IMR-90 (cell line): ENCODE data around the gene PCDHGA8. TPM values are rescaled to one million over a fixed set of nuclear protein-coding genes. Genes with fewer than 3 reads are reported as not detected.

Experiments used
- ATAC-seq: fragments of 200-7000 bp; cut with Tn5 transposase; 2 replicates; pipeline ENCODE4 v1.9.1; 2020; ENCODE audit warnings: low read depth, mild to moderate bottlenecking, moderate library complexity
- BruUV-seq: library from RNA; stranded (reverse); fragments of 400-500 nt; replicated peaks from 2 replicates; lab custom pipeline; 2021; lab: Mats Ljungman, UMichigan
- CTCF ChIA-PET: fragments of 300-600 bp; formaldehyde crosslinking; extraction: SDS; loops from one replicate; lab custom pipeline; 2021; ENCODE audit warnings: antibody characterized with exemption; lab: Yijun Ruan, JAX
- POLR2A ChIA-PET: fragments of 300-600 bp; sonication (Branson Sonifier 250); formaldehyde crosslinking; loops from one replicate; lab custom pipeline; 2022; ENCODE audit warnings: antibody characterized with exemption; ENCODE audit not compliant: unreplicated experiment; lab: Charles Lee
- DNase-seq: peaks from one replicate; pipeline ENCODE4 v3.0.0; 2013
- H2AFZ ChIP-seq: replicated peaks from 2 replicates; pipeline ENCODE3; 2013; ENCODE audit warnings: low read length, mild to moderate bottlenecking; ENCODE audit not compliant: poor library complexity
- H2AK5ac ChIP-seq: 2 replicates; pipeline ENCODE4 v1.6.1; 2013; ENCODE audit warnings: low read depth, low read length, inconsistent platforms
- H2AK9ac ChIP-seq: replicated peaks from 2 replicates; pipeline ENCODE3; 2013; ENCODE audit warnings: mild to moderate bottlenecking, low read depth, low read length, moderate library complexity; ENCODE audit not compliant: poor library complexity
- H2BK120ac ChIP-seq: 2 replicates; pipeline ENCODE4 v1.6.1; 2013; ENCODE audit warnings: low read depth, low read length, inconsistent platforms
- H2BK15ac ChIP-seq: 3 replicates; pipeline ENCODE4 v1.6.1; 2013; ENCODE audit warnings: low read depth, low read length, inconsistent platforms
- H2BK20ac ChIP-seq: 2 replicates; pipeline ENCODE4 v1.6.1; 2013; ENCODE audit warnings: low read depth, mild to moderate bottlenecking, inconsistent platforms, low read length, moderate library complexity
- H2BK5ac ChIP-seq: 2 replicates; pipeline ENCODE4 v1.6.1; 2013; ENCODE audit warnings: mild to moderate bottlenecking, low read depth, low read length, inconsistent platforms; ENCODE audit not compliant: poor library complexity, severe bottlenecking
- H3K14ac ChIP-seq: replicated peaks from 2 replicates; pipeline ENCODE4 v1.6.1; 2013; ENCODE audit warnings: low read depth, low read length, inconsistent platforms
- H3K18ac ChIP-seq: 2 replicates; pipeline ENCODE4 v1.6.1; 2013; ENCODE audit warnings: low read depth, low read length, control low read depth
- H3K23ac ChIP-seq: 2 replicates; pipeline ENCODE4 v1.6.1; 2013; ENCODE audit warnings: low read depth, low read length, inconsistent platforms
- H3K27ac ChIP-seq: 2 replicates; pipeline ENCODE4 v1.5.1; 2013; ENCODE audit warnings: mild to moderate bottlenecking, control low read depth, low read length; ENCODE audit not compliant: insufficient read depth
- H3K27me3 ChIP-seq: 2 replicates; pipeline ENCODE4 v1.6.1; 2013; ENCODE audit warnings: low read length; ENCODE audit not compliant: control insufficient read depth, insufficient read depth
- H3K36me3 ChIP-seq: 2 replicates; pipeline ENCODE4 v1.6.1; 2013; ENCODE audit warnings: low read length, mixed read lengths; ENCODE audit not compliant: control insufficient read depth, insufficient read depth
- H3K4ac ChIP-seq: 2 replicates; pipeline ENCODE4 v1.6.1; 2013; ENCODE audit warnings: low read depth, low read length, inconsistent platforms
- H3K4me1 ChIP-seq: 2 replicates; pipeline ENCODE4 v1.6.1; 2013; ENCODE audit warnings: low read length, mixed read lengths; ENCODE audit not compliant: control insufficient read depth, insufficient read depth
- H3K4me2 ChIP-seq: 2 replicates; pipeline ENCODE4 v1.6.1; 2013; ENCODE audit warnings: low read depth, mild to moderate bottlenecking, control low read depth, low read length, moderate library complexity
- H3K4me3 ChIP-seq: 2 replicates; pipeline ENCODE4 v1.5.1; 2013; ENCODE audit warnings: low read depth, mild to moderate bottlenecking, control low read depth, low read length, moderate library complexity; ENCODE audit not compliant: insufficient read depth
- H3K56ac ChIP-seq: 2 replicates; pipeline ENCODE4 v1.6.1; 2013; ENCODE audit warnings: low read length, inconsistent platforms; ENCODE audit not compliant: insufficient read depth; ENCODE audit errors: extremely low read depth
- H3K79me1 ChIP-seq, 2 experiments: 2 replicates each; pipeline ENCODE4 v1.6.1; 2013; ENCODE audit warnings: low read length in 2 of 2, inconsistent platforms in 1 of 2, low read depth in 1 of 2
- H3K9ac ChIP-seq: 2 replicates; pipeline ENCODE4 v1.6.1; 2013; ENCODE audit warnings: low read depth, low read length, control low read depth
- H3K9me1 ChIP-seq: 2 replicates; pipeline ENCODE4 v1.6.1; 2013; ENCODE audit warnings: low read length, inconsistent platforms; ENCODE audit not compliant: insufficient read depth
- H3K9me3 ChIP-seq: 2 replicates; pipeline ENCODE4 v1.6.1; 2013; ENCODE audit warnings: low read length; ENCODE audit not compliant: control insufficient read depth, insufficient read depth
- H4K20me1 ChIP-seq: 2 replicates; pipeline ENCODE4 v1.6.1; 2013; ENCODE audit warnings: low read length, inconsistent platforms; ENCODE audit not compliant: insufficient read depth
- H4K5ac ChIP-seq: 2 replicates; pipeline ENCODE4 v1.6.1; 2013; ENCODE audit warnings: mild to moderate bottlenecking, low read depth, low read length, control low read depth
- H4K8ac ChIP-seq, 2 experiments: 2 replicates each; pipeline ENCODE4 v1.6.1; 2013; ENCODE audit warnings: low read depth in 2 of 2, low read length in 2 of 2, control low read depth in 1 of 2, inconsistent platforms in 1 of 2
- H4K91ac ChIP-seq: 2 replicates; pipeline ENCODE4 v1.6.1; 2013; ENCODE audit warnings: low read depth, low read length, inconsistent platforms; ENCODE audit not compliant: insufficient read depth
- BHLHE40 ChIP-seq: fragments of 150-350 bp; IDR thresholded peaks from 2 replicates; pipeline ENCODE4 v1.6.1; 2016; ENCODE audit warnings: mild to moderate bottlenecking, low read depth, low read length
- CEBPB ChIP-seq: IDR thresholded peaks from 2 replicates; pipeline ENCODE4 v1.6.1; 2012; ENCODE audit warnings: low read depth, low read length, improper control_type of control experiment
- CHD1 ChIP-seq: IDR thresholded peaks from 2 replicates; pipeline ENCODE4 v1.6.1; 2012; ENCODE audit warnings: low read depth, low read length, improper control_type of control experiment
- FOS ChIP-seq: fragments of 150-350 bp; IDR thresholded peaks from 2 replicates; pipeline ENCODE4 v1.6.1; 2016; ENCODE audit warnings: low read depth, low read length
- MAFK ChIP-seq: IDR thresholded peaks from 2 replicates; pipeline ENCODE4 v1.6.1; 2012; ENCODE audit warnings: low read depth, low read length, improper control_type of control experiment
- MAZ ChIP-seq: IDR thresholded peaks from 2 replicates; pipeline ENCODE4 v1.6.1; 2012; ENCODE audit warnings: low read depth, mild to moderate bottlenecking, low read length, improper control_type of control experiment, moderate library complexity, borderline replicate concordance
- MXI1 ChIP-seq: IDR thresholded peaks from 2 replicates; pipeline ENCODE4 v1.6.1; 2012; ENCODE audit warnings: low read depth, mild to moderate bottlenecking, low read length, moderate library complexity, borderline replicate concordance
- NFE2L2 ChIP-seq: fragments of 150-350 bp; IDR thresholded peaks from 2 replicates; pipeline ENCODE4 v1.6.1; 2016; ENCODE audit warnings: low read depth, mild to moderate bottlenecking, low read length
- POLR2A ChIP-seq: IDR thresholded peaks from 2 replicates; pipeline ENCODE4 v1.6.1; 2012; ENCODE audit warnings: mild to moderate bottlenecking, low read depth, low read length
- RAD21 ChIP-seq: IDR thresholded peaks from 2 replicates; pipeline ENCODE4 v1.6.1; 2012; ENCODE audit warnings: low read length, improper control_type of control experiment
- RFX5 ChIP-seq: IDR thresholded peaks from 2 replicates; pipeline ENCODE4 v1.8.0; 2012; ENCODE audit warnings: low read depth, mild to moderate bottlenecking, low read length, moderate library complexity
- SMC3 ChIP-seq: fragments of 150-350 bp; IDR thresholded peaks from 2 replicates; pipeline ENCODE4 v1.6.1; 2016; ENCODE audit warnings: low read depth, mild to moderate bottlenecking, antibody characterized with exemption, low read length, moderate library complexity
- WGBS, 2 experiments: methylation state at CpG; one replicate each; pipeline versions ENCODE4 v1.1.5 to v1.1.7; 2013; ENCODE audit warnings: missing lambda C conversion rate in 2 of 2; ENCODE audit not compliant: insufficient read length in 1 of 2; ENCODE audit errors: extremely low coverage in 2 of 2; 5-methylcytosine and 5-hydroxymethylcytosine counted together
- dilution Hi-C: fragments of 300-500 bp; cut with HindIII; formaldehyde crosslinking; loops from one replicate; pipeline ENCODE4 v1.14.3; 2018; ENCODE audit warnings: low sequenced_read_pairs; ENCODE audit not compliant: unreplicated experiment
- in situ Hi-C: fragments of 300-500 bp; cut with MboI; formaldehyde crosslinking; loops from 3 replicates; pipeline ENCODE4 v1.14.3; 2019; ENCODE audit warnings: low sequenced_read_pairs, inconsistent platforms, mixed read lengths
- intact Hi-C: fragments of 100-400 bp; cut with micrococcal nuclease; formaldehyde crosslinking; loops from 2 replicates; pipeline ENCODE4 v1.10.0; 2022
- polyA plus RNA-seq, 3 experiments: library from polyadenylated mRNA; depleted of rRNA; stranded (reverse); fragments of >200 nt; gene quantifications; 2 replicates each; pipeline ENCODE4 v1.2.3, GENCODE V29; 2012; ENCODE audit warnings: low replicate concordance in 1 of 3
- total RNA-seq: library from RNA; depleted of rRNA; stranded (reverse); fragments of >200 nt; gene quantifications from 2 replicates; pipeline ENCODE4 v1.2.3, GENCODE V29; 2012
- TF ChIP-seq, protein P1 (sequence below): fragments of 150-350 bp; IDR thresholded peaks from 2 replicates; pipeline ENCODE4 v1.6.1; 2017; ENCODE audit warnings: mild to moderate bottlenecking, antibody characterized with exemption, low read length, low read depth
- TF ChIP-seq, protein P2 (sequence below): conservative IDR thresholded peaks from 2 replicates; pipeline ENCODE4 v1.5.1; 2012; ENCODE audit warnings: mild to moderate bottlenecking, low read depth, low read length, improper control_type of control experiment

The PCDHGA8 gene
- total and polyA plus RNA-seq, 2 of the 4 experiments (the other 2 are of a cell fraction): 0.89 to 2.0 TPM

DNA sequence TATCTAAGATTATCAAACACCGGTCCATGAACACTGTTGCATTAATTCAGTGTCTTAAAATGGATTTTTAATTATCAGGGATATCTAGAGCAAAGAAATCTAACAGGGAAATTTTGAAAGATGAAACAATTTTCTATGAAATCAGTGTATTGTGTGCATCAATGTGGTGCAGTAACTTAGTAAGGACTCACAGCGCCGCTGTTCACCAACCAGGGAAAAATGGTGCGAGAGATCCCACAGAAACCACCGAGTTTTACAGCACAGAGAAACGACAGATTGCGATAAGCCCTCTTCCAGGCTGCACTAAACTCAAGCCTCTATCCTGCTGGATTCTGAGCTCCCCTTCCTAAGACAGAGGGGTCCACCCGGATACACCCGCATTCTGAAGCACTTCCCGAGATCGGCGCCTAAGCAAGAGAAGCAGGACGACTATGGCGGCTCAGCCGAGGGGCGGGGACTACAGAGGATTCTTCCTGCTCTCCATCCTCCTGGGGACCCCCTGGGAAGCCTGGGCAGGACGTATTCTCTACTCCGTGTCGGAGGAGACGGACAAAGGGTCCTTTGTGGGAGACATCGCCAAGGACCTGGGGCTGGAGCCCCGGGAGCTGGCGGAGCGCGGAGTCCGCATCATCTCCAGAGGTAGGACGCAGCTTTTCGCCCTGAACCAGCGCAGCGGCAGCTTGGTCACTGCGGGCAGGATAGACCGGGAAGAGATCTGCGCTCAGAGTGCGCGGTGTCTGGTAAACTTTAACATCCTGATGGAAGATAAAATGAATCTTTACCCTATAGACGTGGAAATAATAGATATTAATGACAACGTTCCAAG, 9.8 kb upstream of the PCDHGA8 start, which contains the start of gene PCDHGA7 (continued):
- TF ChIP-seq SMC3 (no peak), BHLHE40 (no peak), CEBPB (no peak)

DNA sequence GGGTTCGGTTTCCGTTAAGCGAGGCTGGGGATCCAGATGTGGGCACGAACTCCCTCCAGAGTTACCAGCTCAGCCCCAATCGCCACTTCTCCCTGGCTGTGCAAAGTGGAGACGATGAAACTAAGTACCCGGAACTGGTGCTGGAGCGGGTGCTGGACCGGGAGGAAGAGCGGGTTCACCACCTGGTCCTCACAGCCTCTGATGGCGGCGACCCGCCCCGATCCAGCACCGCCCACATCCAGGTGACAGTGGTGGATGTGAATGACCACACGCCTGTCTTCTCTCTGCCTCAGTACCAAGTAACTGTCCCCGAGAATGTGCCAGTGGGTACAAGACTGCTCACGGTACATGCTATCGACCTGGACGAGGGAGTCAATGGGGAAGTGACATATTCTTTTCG, 9.1 kb upstream of the PCDHGA8 start:
- Histone ChIP-seq H2AK5ac (no peak overlapping the region), H2BK120ac (no peak overlapping the region), H3K9me3 (peaks cover 30% of the 10 kb centered on the region), H4K91ac (no peak overlapping the region), H2BK5ac (no peak overlapping the region), H3K27ac (no peak overlapping the region), H4K8ac (peak overlapping the region in 1 of 2 experiments; percentile 58; a peak in 1 of 4 replicates), H3K4me2 (peak overlapping the region; percentile 4), H3K9ac (no peak overlapping the region), H2AK9ac (peak overlapping the region; percentile 72), H3K79me1 (peaks cover 2 to 7% of the 10 kb centered on the region in 2 experiments; a peak in 3 of 4 replicates), H3K4ac (no peak overlapping the region), H3K56ac (no peak overlapping the region), H3K4me1 (no peaks in the 10 kb centered on the region; the same call in 1 of the 2 replicates), H3K18ac (no peak overlapping the region), H3K14ac (no peak overlapping the region; the same call in 1 of the 2 replicates), H3K9me1 (no peaks in the 10 kb centered on the region), H2BK15ac (no peak overlapping the region), H2AFZ (peak overlapping the region; percentile 81), H3K23ac (no peak overlapping the region; the same call in 1 of the 2 replicates), H3K4me3 (peak overlapping the region; percentile 83), H2BK20ac (no peak overlapping the region), H4K5ac (no peak overlapping the region; the same call in 1 of the 2 replicates), H4K20me1 (no peaks in the 10 kb centered on the region), H3K36me3 (peaks cover 3% of the 10 kb centered on the region; the same call in 1 of the 2 replicates), H3K27me3 (no peaks in the 10 kb centered on the region)
- ATAC-seq (no peak), DNase-seq (no peak)
- dilution Hi-C loops (no loop called here), intact Hi-C loops (no loop called here), in situ Hi-C loops (no loop called here)
- CTCF ChIA-PET: no interaction called here
- BruUV-seq: no TSS peak
- POLR2A ChIA-PET: no interaction called here
- 24% methylated on average over 10 of the region's 21 CpGs; no CpG with 5 or more reads in 1 of the 2 experiments for WGBS, 2 experiments
- TF ChIP-seq, protein P1, sequence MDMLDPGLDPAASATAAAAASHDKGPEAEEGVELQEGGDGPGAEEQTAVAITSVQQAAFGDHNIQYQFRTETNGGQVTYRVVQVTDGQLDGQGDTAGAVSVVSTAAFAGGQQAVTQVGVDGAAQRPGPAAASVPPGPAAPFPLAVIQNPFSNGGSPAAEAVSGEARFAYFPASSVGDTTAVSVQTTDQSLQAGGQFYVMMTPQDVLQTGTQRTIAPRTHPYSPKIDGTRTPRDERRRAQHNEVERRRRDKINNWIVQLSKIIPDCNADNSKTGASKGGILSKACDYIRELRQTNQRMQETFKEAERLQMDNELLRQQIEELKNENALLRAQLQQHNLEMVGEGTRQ: no peak
- no peak for TF ChIP-seq RFX5
- TF ChIP-seq CEBPB: no peak
- TF ChIP-seq MAZ: no peak
- no peak for TF ChIP-seq NFE2L2
- no peak for TF ChIP-seq CHD1
- no peak for TF ChIP-seq POLR2A
- no peak for TF ChIP-seq MAFK
- no peak for TF ChIP-seq MXI1
- TF ChIP-seq, protein P2, sequence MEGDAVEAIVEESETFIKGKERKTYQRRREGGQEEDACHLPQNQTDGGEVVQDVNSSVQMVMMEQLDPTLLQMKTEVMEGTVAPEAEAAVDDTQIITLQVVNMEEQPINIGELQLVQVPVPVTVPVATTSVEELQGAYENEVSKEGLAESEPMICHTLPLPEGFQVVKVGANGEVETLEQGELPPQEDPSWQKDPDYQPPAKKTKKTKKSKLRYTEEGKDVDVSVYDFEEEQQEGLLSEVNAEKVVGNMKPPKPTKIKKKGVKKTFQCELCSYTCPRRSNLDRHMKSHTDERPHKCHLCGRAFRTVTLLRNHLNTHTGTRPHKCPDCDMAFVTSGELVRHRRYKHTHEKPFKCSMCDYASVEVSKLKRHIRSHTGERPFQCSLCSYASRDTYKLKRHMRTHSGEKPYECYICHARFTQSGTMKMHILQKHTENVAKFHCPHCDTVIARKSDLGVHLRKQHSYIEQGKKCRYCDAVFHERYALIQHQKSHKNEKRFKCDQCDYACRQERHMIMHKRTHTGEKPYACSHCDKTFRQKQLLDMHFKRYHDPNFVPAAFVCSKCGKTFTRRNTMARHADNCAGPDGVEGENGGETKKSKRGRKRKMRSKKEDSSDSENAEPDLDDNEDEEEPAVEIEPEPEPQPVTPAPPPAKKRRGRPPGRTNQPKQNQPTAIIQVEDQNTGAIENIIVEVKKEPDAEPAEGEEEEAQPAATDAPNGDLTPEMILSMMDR: no peak
- TF ChIP-seq BHLHE40: no peak
- TF ChIP-seq FOS: no peak
- no peak for TF ChIP-seq RAD21
